ENCODE data around the gene SYT2.
"Not testable (repeated sequence)": the region's sequence is repeated elsewhere in the genome, so short reads cannot be mapped to it uniquely, and the experiment has no call there.

The SYT2 gene

GRCh38 chr1:202542415-202542814 lies 167.8 kb downstream of the SYT2 start:
- DNase-seq, H3K27me3 Mint-ChIP-seq, H3K4me3 Mint-ChIP-seq, H3K9me3 Mint-ChIP-seq, H3K36me3 Mint-ChIP-seq, H3K27ac Mint-ChIP-seq, CTCF ChIA-PET, H3K4me1 Mint-ChIP-seq: not testable (repeated sequence)

- not testable (repeated sequence) for H3K27me3 Mint-ChIP-seq, H3K27ac Mint-ChIP-seq, H3K4me1 Mint-ChIP-seq, H3K4me3 Mint-ChIP-seq, DNase-seq, H3K36me3 Mint-ChIP-seq, H3K9me3 Mint-ChIP-seq
- CTCF ChIA-PET = interaction anchor here (1.3 kb wide), 1 partner anchor 31 kb away, joined by 3 read pairs; no protein-coding TSS in a partner anchor
Observed at GRCh38 chr1:202540858-202541257, 169.4 kb downstream of the SYT2 start.

All from activated naive CD4-positive, alpha-beta T cell treated with anti-CD3 and anti-CD28 coated beads, Interleukin-2, amount 10 ng/mL, durations not matched to agents 7 days and 5 days (primary cell).